HepG2 (cell line): Measurements from ENCODE around the gene INHBE. TPM values are rescaled to one million over a fixed set of nuclear protein-coding genes. Genes with fewer than 3 reads are reported as not detected.

Experiments
- ATF4 ChIP-seq, 2 experiments: fragments of 450-650 bp in 1 of 2; sonication (generic) in 1 of 2; formaldehyde crosslinking; IDR thresholded peaks; 2 replicates each; pipeline versions ENCODE4 v1.5.0 to v1.8.0; 2020 to 2022; ENCODE audit warnings: mild to moderate bottlenecking in 1 of 2, missing genetic modification reagents in 1 of 2
- CENPX ChIP-seq: sonication (generic); formaldehyde crosslinking; IDR thresholded peaks from 2 replicates; pipeline ENCODE4 v1.9.0; 2021; ENCODE audit warnings: mild to moderate bottlenecking, missing genetic modification reagents, moderate library complexity
- HHEX ChIP-seq: IDR thresholded peaks from 2 replicates; pipeline ENCODE4 v1.6.1; 2016; ENCODE audit warnings: control low read depth
- MTF1 ChIP-seq: sonication (generic); formaldehyde crosslinking; IDR thresholded peaks from 2 replicates; pipeline ENCODE4 v1.5.0; 2020; ENCODE audit warnings: missing genetic modification reagents
- NR2C2 ChIP-seq: sonication (generic); formaldehyde crosslinking; IDR thresholded peaks from 2 replicates; pipeline ENCODE4 v1.4.0; 2020; ENCODE audit warnings: missing genetic modification reagents, mild to moderate bottlenecking, moderate library complexity, borderline replicate concordance
- PHF5A ChIP-seq: IDR thresholded peaks from one replicate; pipeline ENCODE4 v1.6.1; 2018; ENCODE audit warnings: low read depth, missing genetic modification reagents; ENCODE audit not compliant: unreplicated experiment
- PLSCR1 ChIP-seq: sonication (generic); formaldehyde crosslinking; IDR thresholded peaks from 2 replicates; pipeline ENCODE4 v1.5.0; 2020; ENCODE audit warnings: missing genetic modification reagents, mild to moderate bottlenecking, borderline replicate concordance
- SOX13 ChIP-seq, 3 experiments: fragments of 450-650 bp in 1 of 3; sonication (generic) in 1 of 3; formaldehyde crosslinking in 1 of 3; IDR thresholded peaks in 2 of 3; conservative IDR thresholded peaks in 1 of 3; 2 replicates each; pipeline versions ENCODE4 v1.5.0 to v1.6.1; 2016 to 2020; ENCODE audit warnings: antibody characterized with exemption in 1 of 3, mild to moderate bottlenecking in 1 of 3, missing compliant biosample characterization in 1 of 3, missing genetic modification reagents in 1 of 3, moderate library complexity in 1 of 3
- TRIM24 ChIP-seq: sonication (generic); formaldehyde crosslinking; IDR thresholded peaks from 2 replicates; pipeline ENCODE4 v1.8.0; 2022; ENCODE audit warnings: mild to moderate bottlenecking, missing genetic modification reagents
- WIZ ChIP-seq: sonication (generic); formaldehyde crosslinking; IDR thresholded peaks from 2 replicates; pipeline ENCODE4 v1.5.1; 2020; ENCODE audit warnings: mild to moderate bottlenecking, missing genetic modification reagents
- XRCC5 ChIP-seq: fragments of 200-400 bp; formaldehyde crosslinking; optimal IDR thresholded peaks from 2 replicates; pipeline ENCODE3; 2017; ENCODE audit warnings: mild to moderate bottlenecking, low read length
- ZBTB37 ChIP-seq: sonication (generic); formaldehyde crosslinking; IDR thresholded peaks from 2 replicates; pipeline ENCODE4 v1.4.0; 2020; ENCODE audit warnings: mild to moderate bottlenecking, missing genetic modification reagents
- ZNF20 ChIP-seq: sonication (generic); formaldehyde crosslinking; IDR thresholded peaks from 2 replicates; pipeline ENCODE4 v1.4.0; 2020; ENCODE audit warnings: mild to moderate bottlenecking, moderate library complexity, missing genetic modification reagents
- ZNF232 ChIP-seq: sonication (generic); formaldehyde crosslinking; IDR thresholded peaks from 2 replicates; pipeline ENCODE4 v1.4.0; 2020; ENCODE audit warnings: missing genetic modification reagents, borderline replicate concordance
- ZNF274 ChIP-seq: sonication (generic); formaldehyde crosslinking; IDR thresholded peaks from 2 replicates; pipeline ENCODE4 v1.5.1; 2020; ENCODE audit warnings: mild to moderate bottlenecking, missing genetic modification reagents
- ZNF333 ChIP-seq: sonication (generic); formaldehyde crosslinking; IDR thresholded peaks from 2 replicates; pipeline ENCODE4 v1.4.0; 2020; ENCODE audit warnings: mild to moderate bottlenecking, missing genetic modification reagents, borderline replicate concordance
- ZNF563 ChIP-seq: sonication (generic); formaldehyde crosslinking; IDR thresholded peaks from 2 replicates; pipeline ENCODE4 v1.8.0; 2022; ENCODE audit warnings: mild to moderate bottlenecking, moderate library complexity, missing genetic modification reagents
- polyA plus RNA-seq, 8 experiments: library from polyadenylated mRNA; depleted of rRNA in 3 of 8; stranded (reverse) in 7 of 8; unstranded in 1 of 8; fragments of >200 nt; fragmentation: Illumina TruSeq in 4 of 8; extraction: Trizol in 4 of 8; gene quantifications; 2 replicates each; pipeline versions ENCODE4 v1.2.1 to v1.2.3, GENCODE V29; 2011 to 2016; ENCODE audit warnings: low read depth in 4 of 8, missing spikeins in 1 of 8, mixed read lengths in 1 of 8; ENCODE audit not compliant: insufficient read depth in 1 of 8
- total RNA-seq, 5 experiments: library from RNA; depleted of rRNA; stranded (reverse); fragments of >200 nt; fragmentation: Illumina TruSeq; extraction: Trizol; gene quantifications; 2 replicates each; pipeline ENCODE4 v1.2.3, GENCODE V29; 2016; ENCODE audit warnings: low read depth in 1 of 5
- TF ChIP-seq, protein P1 (sequence below): sonication (generic); formaldehyde crosslinking; IDR thresholded peaks from 2 replicates; pipeline ENCODE4 v1.5.0; 2020; ENCODE audit warnings: mild to moderate bottlenecking, missing genetic modification reagents
- TF ChIP-seq, protein P2 (sequence below): sonication (generic); formaldehyde crosslinking; IDR thresholded peaks from 2 replicates; pipeline ENCODE4 v1.4.0; 2020; ENCODE audit warnings: missing genetic modification reagents, borderline replicate concordance
- TF ChIP-seq, protein P3 (sequence below): sonication (generic); formaldehyde crosslinking; conservative IDR thresholded peaks from 2 replicates; pipeline ENCODE4 v1.4.0; 2020; ENCODE audit warnings: missing genetic modification reagents

INHBE gene
- total and polyA plus RNA-seq, 2 of the 13 experiments (the other 11 are each of a cell fraction or from before 2014, with no cell fraction given): 17.0 to 32.0 TPM

DNA sequence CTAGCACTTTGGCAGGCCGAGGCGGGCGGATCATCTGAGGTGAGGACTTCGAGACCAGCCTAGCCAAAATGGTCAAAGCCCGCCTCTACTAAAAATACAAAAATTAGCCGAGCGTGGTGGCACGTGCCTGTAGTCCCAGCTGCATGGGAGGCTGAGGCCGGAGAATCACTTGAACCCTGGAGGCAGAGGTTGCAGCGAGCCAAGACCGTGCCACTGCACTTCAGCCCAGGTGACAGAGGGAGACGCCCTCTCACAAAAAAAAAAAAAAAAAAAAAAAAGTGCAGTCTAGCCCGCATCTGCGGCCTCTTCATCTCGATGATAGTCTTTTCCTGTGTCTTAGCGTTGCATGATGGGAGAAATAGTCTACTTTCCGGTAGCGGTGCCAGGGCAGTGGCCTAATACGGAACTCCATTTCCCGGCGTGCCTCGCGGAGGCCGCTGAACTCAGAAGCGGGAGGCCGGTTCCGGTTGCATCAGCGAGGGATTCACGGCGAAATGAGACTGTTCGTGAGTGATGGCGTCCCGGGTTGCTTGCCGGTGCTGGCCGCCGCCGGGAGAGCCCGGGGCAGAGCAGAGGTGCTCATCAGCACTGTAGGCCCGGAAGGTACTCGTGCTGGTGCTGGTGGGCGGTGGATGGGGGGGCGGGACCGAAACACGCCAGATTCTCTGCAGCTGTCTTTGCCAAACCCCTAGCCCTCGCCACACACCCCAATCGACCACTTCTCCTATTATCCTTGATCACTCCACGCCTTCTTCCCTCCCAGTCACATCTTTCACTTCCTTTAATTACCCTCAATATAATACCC is 32.7 kb downstream of the INHBE start, which contains the start of gene MARS1 (continued):
- no peak for TF ChIP-seq ZNF563 (CRISPR knock-in tag)
- TF ChIP-seq SOX13 (IDR thresholded peaks at IDR 0.05): no peak
- TF ChIP-seq SOX13 (CRISPR knock-in tag; conservative IDR thresholded peaks at IDR 0.05 in 1 of 2, IDR thresholded peaks at IDR 0.05 in 1 of 2): no peak
- TF ChIP-seq PLSCR1 (CRISPR knock-in tag): no peak
- no peak for TF ChIP-seq HHEX (CRISPR knock-in tag)
- TF ChIP-seq ZNF333 (CRISPR knock-in tag): no peak; the same call in 1 of the 2 replicates
- peak; percentile 19 for TF ChIP-seq PHF5A (CRISPR knock-in tag)
- TF ChIP-seq ATF4 (CRISPR knock-in tag; IDR thresholded peaks at IDR 0.05): peak; percentile 58 to 100; a peak in 3 of 4 replicates
- TF ChIP-seq ZBTB37 (CRISPR knock-in tag): no peak
- TF ChIP-seq, protein P1, sequence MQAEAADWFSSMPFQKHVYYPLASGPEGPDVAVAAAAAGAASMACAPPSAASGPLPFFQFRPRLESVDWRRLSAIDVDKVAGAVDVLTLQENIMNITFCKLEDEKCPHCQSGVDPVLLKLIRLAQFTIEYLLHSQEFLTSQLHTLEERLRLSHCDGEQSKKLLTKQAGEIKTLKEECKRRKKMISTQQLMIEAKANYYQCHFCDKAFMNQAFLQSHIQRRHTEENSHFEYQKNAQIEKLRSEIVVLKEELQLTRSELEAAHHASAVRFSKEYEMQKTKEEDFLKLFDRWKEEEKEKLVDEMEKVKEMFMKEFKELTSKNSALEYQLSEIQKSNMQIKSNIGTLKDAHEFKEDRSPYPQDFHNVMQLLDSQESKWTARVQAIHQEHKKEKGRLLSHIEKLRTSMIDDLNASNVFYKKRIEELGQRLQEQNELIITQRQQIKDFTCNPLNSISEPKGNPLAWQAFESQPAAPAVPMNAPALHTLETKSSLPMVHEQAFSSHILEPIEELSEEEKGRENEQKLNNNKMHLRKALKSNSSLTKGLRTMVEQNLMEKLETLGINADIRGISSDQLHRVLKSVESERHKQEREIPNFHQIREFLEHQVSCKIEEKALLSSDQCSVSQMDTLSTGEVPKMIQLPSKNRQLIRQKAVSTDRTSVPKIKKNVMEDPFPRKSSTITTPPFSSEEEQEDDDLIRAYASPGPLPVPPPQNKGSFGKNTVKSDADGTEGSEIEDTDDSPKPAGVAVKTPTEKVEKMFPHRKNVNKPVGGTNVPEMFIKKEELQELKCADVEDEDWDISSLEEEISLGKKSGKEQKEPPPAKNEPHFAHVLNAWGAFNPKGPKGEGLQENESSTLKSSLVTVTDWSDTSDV (CRISPR knock-in tag): no peak
- TF ChIP-seq, protein P2, sequence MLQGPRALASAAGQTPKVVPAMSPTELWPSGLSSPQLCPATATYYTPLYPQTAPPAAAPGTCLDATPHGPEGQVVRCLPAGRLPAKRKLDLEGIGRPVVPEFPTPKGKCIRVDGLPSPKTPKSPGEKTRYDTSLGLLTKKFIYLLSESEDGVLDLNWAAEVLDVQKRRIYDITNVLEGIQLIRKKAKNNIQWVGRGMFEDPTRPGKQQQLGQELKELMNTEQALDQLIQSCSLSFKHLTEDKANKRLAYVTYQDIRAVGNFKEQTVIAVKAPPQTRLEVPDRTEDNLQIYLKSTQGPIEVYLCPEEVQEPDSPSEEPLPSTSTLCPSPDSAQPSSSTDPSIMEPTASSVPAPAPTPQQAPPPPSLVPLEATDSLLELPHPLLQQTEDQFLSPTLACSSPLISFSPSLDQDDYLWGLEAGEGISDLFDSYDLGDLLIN (CRISPR knock-in tag): no peak
- TF ChIP-seq ZNF20 (CRISPR knock-in tag): no peak
- TF ChIP-seq WIZ (CRISPR knock-in tag): 0 out of 2 replicates have a peak, but pooled peaks have one; percentile 40
- TF ChIP-seq CENPX (CRISPR knock-in tag): no peak
- TF ChIP-seq NR2C2: peak; percentile 98
- TF ChIP-seq ZNF274 (CRISPR knock-in tag): no peak
- no peak for TF ChIP-seq ZNF232 (CRISPR knock-in tag)
- TF ChIP-seq, protein P3, sequence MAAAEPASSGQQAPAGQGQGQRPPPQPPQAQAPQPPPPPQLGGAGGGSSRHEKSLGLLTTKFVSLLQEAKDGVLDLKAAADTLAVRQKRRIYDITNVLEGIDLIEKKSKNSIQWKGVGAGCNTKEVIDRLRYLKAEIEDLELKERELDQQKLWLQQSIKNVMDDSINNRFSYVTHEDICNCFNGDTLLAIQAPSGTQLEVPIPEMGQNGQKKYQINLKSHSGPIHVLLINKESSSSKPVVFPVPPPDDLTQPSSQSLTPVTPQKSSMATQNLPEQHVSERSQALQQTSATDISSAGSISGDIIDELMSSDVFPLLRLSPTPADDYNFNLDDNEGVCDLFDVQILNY (CRISPR knock-in tag): no peak
- TF ChIP-seq MTF1 (CRISPR knock-in tag): no peak
- TF ChIP-seq XRCC5: peak; percentile 79
- TF ChIP-seq TRIM24 (CRISPR knock-in tag): no peak
